GM19239 (cell line): ENCODE results near the gene GNAS.

Experiments
- DNase-seq: peaks from one replicate; pipeline ENCODE4 v3.0.0; 2011; ENCODE audit warnings: low spot score; ENCODE audit not compliant: insufficient read length
- FAIRE-seq: peaks from 2 replicates; lab custom pipeline; 2011; peaks lifted over from hg19 to GRCh38; lab: Jason Lieb, UNC

Gene GNAS

GRCh38 chr20:58851221-58851968, 1.1 kb upstream of the GNAS start:
- no peak for DNase-seq
- FAIRE-seq, result no peak

- no peak for FAIRE-seq
Measured at GRCh38 chr20:58851969-58852458, 502 bp upstream of the GNAS start.

GRCh38 chr20:58853466-58853865, 950 bp downstream of the GNAS start:
- no peak for DNase-seq
- no peak for FAIRE-seq

More at GRCh38 chr20:58851969-58852458, 502 bp upstream of the GNAS start:
- DNase-seq, result no peak

- no peak for DNase-seq
- FAIRE-seq, result no peak
Measured at GRCh38 chr20:58853976-58854637, 1.6 kb downstream of the GNAS start.

GRCh38 chr20:58854638-58855471, 2.3 kb downstream of the GNAS start:
- no peak for FAIRE-seq
- DNase-seq, result no peak

GRCh38 chr20:58855506-58856389, 3.2 kb downstream of the GNAS start:
- DNase-seq (no peak), FAIRE-seq (peak; percentile 40)

GRCh38 chr20:58863044-58863790, 10.7 kb downstream of the GNAS start:
- FAIRE-seq (no peak), DNase-seq (no peak)

- FAIRE-seq (no peak), DNase-seq (no peak)
Measured at GRCh38 chr20:58864346-58864745, 11.8 kb downstream of the GNAS start.

GRCh38 chr20:58865843-58866242, 13.3 kb downstream of the GNAS start:
- DNase-seq (no peak), FAIRE-seq (no peak)

GRCh38 chr20:58867211-58867610, 14.7 kb downstream of the GNAS start:
- no peak for DNase-seq
- FAIRE-seq, result no peak

- FAIRE-seq (no peak), DNase-seq (no peak)
Measured at GRCh38 chr20:58868795-58869194, 16.3 kb downstream of the GNAS start.

- DNase-seq (no peak), FAIRE-seq (no peak)
Measured at GRCh38 chr20:58869662-58870227, 17.2 kb downstream of the GNAS start.

- DNase-seq (no peak), FAIRE-seq (peak; percentile 80)
Measured at GRCh38 chr20:58870293-58871014, 17.9 kb downstream of the GNAS start.

GRCh38 chr20:58871533-58872102, 19.1 kb downstream of the GNAS start:
- FAIRE-seq, result no peak
- DNase-seq, result no peak

- DNase-seq, result no peak
- FAIRE-seq, result no peak
Measured at GRCh38 chr20:58874469-58874868, 22.0 kb downstream of the GNAS start.

- FAIRE-seq (no peak), DNase-seq (no peak)
Measured at GRCh38 chr20:58875111-58875510, 22.6 kb downstream of the GNAS start.

- FAIRE-seq (no peak), DNase-seq (no peak)
Measured at GRCh38 chr20:58875541-58876134, 23.1 kb downstream of the GNAS start.
